ENCODE results near the gene SUGT1.
"Not testable (repeated sequence)": the region's sequence is repeated elsewhere in the genome, so short reads cannot be mapped to it uniquely, and the experiment has no call there.

The SUGT1 gene

GRCh38 chr13:52615812-52616211 lies 36.8 kb upstream of the SUGT1 start:
- H3K4me3 ChIP-seq (replicated peaks; ENCODE audit: low read depth, low read length): no peak overlapping the region
- H3K36me3 ChIP-seq (ENCODE audit: control insufficient read depth, insufficient read depth, low read length): no peaks in the 10 kb centered on the region
- H3K27me3 ChIP-seq (replicated peaks; ENCODE audit: control insufficient read depth, insufficient read depth, low read length): no peaks in the 10 kb centered on the region
- no peak for TF ChIP-seq CTCF (IDR thresholded peaks at IDR 0.05; ENCODE audit: insufficient read depth, low read length, poor library complexity, severe bottlenecking)
- DNase-seq (ENCODE audit: extremely low read depth, insufficient read length): peak; percentile 22

DNA sequence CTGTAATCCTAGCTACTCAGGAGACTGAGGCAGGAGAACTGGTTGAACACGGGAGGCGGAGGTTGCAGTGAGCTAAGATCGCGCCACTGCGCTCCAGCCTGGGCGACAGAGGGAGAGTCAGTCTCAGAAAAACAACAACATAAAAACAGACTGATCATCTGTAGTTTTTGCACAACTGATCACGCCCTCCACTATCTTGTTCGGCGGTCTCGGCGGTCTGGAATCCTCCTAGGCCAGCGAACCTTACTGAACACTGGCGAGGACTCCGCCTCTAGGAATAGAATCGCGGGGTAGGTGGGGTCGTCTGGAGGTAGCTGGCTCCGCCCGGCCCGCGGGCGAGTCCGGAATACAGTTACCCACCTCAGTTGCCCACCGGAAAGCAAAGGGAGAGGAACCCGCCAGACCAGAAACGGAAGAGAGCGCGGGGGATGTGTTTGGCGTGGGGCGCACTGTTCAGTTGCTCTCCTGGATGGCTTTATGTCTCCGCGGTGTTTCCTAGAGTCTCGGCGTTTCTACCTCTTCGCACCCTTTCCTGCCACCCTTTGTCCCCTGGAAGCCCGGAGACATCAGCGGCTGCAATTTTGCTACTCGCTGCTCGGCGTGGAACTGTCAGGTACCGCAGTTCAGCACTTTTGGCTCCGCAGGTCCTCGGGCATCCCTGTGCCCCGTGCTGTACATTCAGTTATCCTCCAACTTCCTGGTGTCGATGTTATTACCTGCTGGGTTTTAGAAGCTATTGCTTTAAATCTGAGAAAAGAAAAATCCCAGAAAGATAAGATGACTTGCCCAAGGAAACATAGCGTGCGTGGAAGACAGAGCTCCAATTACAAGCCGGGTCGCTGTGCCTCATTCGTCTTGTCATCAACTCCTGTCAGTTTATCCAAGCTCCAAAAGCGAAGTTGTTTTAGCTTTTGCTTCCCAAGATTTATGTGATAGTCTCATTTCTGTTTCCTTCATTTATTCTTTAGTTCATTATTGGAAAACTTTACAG lies 35.3 kb upstream of the SUGT1 start:
- Histone ChIP-seq H3K27me3 (replicated peaks; ENCODE audit: control insufficient read depth, insufficient read depth, low read length) (no peaks in the 10 kb centered on the region), H3K4me3 (replicated peaks; ENCODE audit: low read depth, low read length) (peak overlapping the region; percentile 87), H3K36me3 (ENCODE audit: control insufficient read depth, insufficient read depth, low read length) (no peaks in the 10 kb centered on the region)
- no peak for TF ChIP-seq CTCF (IDR thresholded peaks at IDR 0.05; ENCODE audit: insufficient read depth, low read length, poor library complexity, severe bottlenecking)
- peak; percentile 88 for DNase-seq (ENCODE audit: extremely low read depth, insufficient read length)

DNA sequence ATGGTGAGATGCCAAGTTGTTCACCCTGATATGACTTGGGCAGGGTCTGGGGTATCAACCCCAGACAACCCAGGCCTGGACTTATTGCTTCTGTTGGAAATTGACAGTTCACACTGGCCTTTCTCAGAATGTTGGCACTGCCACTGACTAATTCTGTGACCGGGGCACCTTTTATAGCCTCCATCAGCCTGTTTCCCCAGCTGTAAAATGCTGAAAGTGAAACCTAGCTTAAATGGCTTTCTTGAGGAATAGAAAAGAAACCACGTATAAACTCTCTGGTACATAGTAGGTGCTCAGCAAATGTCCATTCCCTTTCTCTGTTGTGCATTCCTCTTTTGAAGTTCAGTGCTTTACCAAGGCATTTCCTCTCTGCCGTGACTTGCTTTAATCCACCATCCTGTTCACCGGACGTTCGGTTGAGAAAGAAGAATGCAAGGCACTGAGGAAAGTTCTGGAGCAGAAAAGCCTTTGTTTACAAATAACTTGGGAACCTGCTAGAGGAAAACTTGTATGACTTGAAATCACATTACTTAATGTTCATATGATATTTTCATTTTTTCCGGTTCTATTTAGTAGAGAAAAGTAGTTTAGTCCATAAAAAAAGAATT lies 21.4 kb upstream of the SUGT1 start:
- H3K36me3 ChIP-seq (ENCODE audit: control insufficient read depth, insufficient read depth, low read length); H3K4me3 ChIP-seq (replicated peaks; ENCODE audit: low read depth, low read length); H3K27me3 ChIP-seq (replicated peaks; ENCODE audit: control insufficient read depth, insufficient read depth, low read length); DNase-seq (ENCODE audit: extremely low read depth, insufficient read length): not testable (repeated sequence)

DNA sequence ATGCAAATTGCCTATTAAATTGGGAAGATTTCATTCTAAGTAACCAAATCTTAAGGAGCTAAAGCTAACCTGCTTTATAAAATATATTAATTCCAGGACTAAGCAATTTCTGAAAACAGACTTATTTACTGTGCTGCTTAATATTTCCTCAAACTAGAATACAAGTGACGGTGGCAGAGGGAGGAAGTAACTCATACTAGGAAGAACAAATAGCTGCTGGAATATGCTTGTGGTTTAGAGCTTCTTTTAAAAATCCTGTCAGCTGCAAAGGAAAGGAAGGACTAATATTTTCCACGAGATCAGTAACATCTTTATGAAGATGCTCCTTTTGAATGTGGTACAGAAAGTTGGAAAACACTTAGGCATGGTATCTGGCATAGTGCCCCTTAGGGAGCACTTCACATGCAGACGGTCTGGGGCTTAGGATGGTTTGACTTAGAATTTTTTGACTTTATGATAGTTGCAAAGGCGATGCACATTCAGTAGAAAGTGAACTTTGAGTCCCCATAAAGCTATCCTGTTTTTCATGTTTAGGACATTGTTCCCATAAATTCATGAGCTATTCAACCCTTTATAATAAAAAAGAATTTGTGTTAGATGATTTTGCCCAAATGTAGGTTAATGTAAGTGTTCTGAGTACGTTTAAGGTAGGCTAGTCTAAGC lies 13.8 kb upstream of the SUGT1 start:
- Histone ChIP-seq H3K36me3 (ENCODE audit: control insufficient read depth, insufficient read depth, low read length) (peaks cover 3% of the 10 kb centered on the region), H3K4me3 (replicated peaks; ENCODE audit: low read depth, low read length) (no peak overlapping the region), H3K27me3 (replicated peaks; ENCODE audit: control insufficient read depth, insufficient read depth, low read length) (no peaks in the 10 kb centered on the region)
- no peak for TF ChIP-seq CTCF (IDR thresholded peaks at IDR 0.05; ENCODE audit: insufficient read depth, low read length, poor library complexity, severe bottlenecking)
- no peak for DNase-seq (ENCODE audit: extremely low read depth, insufficient read length)

- Histone ChIP-seq H3K4me3 (replicated peaks; ENCODE audit: low read depth, low read length) (no peak within 1 kb of the TSS), H3K36me3 (ENCODE audit: control insufficient read depth, insufficient read depth, low read length) (peaks cover 3% of the 10 kb centered on the region), H3K27me3 (replicated peaks; ENCODE audit: control insufficient read depth, insufficient read depth, low read length) (no peaks in the 10 kb centered on the region)
- no peak for DNase-seq (ENCODE audit: extremely low read depth, insufficient read length)
- TF ChIP-seq CTCF (IDR thresholded peaks at IDR 0.05; ENCODE audit: insufficient read depth, low read length, poor library complexity, severe bottlenecking): no peak
Observed at GRCh38 chr13:52642131-52642530, 10.5 kb upstream of the SUGT1 start, which contains the start of gene HNRNPA1L2. TSS of gene HNRNPA1L2 (plus strand) at chr13:52642431. CDS start at chr13:52642493, 62 bp downstream.

GRCh38 chr13:52644108-52644507 lies 8.5 kb upstream of the SUGT1 start:
- Histone ChIP-seq H3K36me3 (ENCODE audit: control insufficient read depth, insufficient read depth, low read length) (peaks cover 3% of the 10 kb centered on the region), H3K27me3 (replicated peaks; ENCODE audit: control insufficient read depth, insufficient read depth, low read length) (no peaks in the 10 kb centered on the region), H3K4me3 (replicated peaks; ENCODE audit: low read depth, low read length) (no peak overlapping the region)
- TF ChIP-seq CTCF (IDR thresholded peaks at IDR 0.05; ENCODE audit: insufficient read depth, low read length, poor library complexity, severe bottlenecking): no peak
- DNase-seq (ENCODE audit: extremely low read depth, insufficient read length): no peak
